GM21447 (cell line): Measurements from ENCODE around the gene PTPN12.
A peak's percentile ranks its signal among the peaks of the same experiment; 100 is the strongest.
"Not testable (repeated sequence)": the region's sequence is repeated elsewhere in the genome, so short reads cannot be mapped to it uniquely, and the experiment has no call there.

Experiments used
- ATAC-seq: cut with Tn5 transposase; IDR thresholded peaks from one replicate; pipeline ENCODE4 v1.9.1; 2021; ENCODE audit not compliant: unreplicated experiment

PTPN12 gene

DNA sequence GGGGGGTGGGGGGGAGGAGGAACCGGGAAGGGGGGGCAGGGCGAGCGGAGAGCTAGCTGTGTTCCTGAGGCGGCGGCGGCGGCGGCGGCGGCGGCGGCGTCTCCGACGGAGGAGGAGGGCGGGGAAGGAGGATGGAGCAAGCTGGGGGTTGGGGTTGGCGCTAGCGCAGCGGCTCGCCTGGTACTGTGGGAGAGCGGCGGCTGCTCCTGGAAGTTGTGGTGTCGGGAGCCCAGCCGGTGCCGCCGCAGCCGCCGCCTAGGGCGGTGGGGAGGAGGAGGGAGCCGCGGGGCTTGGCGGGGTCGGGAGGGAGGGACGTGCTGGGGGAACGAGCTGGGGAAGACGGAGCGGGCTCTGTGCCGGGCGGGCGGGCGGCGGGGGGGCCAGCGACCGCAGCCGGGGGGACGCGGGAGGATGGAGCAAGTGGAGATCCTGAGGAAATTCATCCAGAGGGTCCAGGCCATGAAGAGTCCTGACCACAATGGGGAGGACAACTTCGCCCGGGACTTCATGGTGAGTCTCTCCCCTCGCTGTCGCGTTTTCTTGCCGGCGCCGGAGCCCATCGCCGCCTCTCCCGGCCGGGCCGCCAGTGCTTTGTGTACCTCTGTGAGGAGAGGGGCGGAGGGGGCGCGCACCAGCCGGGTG, at the start of gene PTPN12:
PTPN12 (plus strand) TSS at position 160 of the 642 bp plus-strand sequence; CDS start at position 412, 252 bp downstream.
- ATAC-seq = peak; percentile 25

DNA sequence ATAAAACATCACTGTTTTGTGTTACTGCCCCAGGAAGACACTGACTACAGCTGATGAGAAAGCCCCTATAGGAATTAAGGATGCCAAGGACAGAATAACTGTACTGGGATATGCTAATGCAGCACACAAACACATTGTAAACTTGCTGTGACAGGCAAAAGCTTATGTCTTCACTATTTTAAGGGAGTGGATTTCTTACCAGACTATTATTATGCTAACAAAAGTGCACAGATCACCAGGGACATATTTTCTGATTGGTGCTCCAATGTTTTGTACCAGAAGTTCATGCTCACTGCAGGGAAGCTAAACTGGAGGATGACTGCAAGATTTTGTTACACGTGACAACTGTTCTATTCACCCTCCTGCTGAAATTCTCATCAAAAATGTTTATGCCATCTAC, 48.1 kb upstream of the PTPN12 start:
- ATAC-seq = no peak

DNA sequence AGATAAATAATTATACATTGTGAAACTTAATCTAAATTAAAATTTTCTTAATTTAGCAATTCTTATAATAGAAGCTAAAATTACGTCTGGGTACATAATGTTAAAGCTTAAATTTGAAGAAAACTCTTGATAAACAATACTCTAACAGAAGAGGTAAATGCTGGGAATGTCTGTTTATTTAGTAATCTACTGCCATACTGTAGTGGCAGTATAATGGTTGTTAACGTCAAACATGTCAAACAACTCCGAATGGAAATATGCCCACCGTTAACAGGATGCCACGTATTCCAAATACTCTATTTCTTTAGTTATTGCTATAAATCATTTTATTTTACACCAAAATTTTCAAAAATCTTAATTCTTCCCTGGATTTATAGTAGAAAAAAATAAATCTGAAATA, 40.0 kb upstream of the PTPN12 start:
- no peak for ATAC-seq

DNA sequence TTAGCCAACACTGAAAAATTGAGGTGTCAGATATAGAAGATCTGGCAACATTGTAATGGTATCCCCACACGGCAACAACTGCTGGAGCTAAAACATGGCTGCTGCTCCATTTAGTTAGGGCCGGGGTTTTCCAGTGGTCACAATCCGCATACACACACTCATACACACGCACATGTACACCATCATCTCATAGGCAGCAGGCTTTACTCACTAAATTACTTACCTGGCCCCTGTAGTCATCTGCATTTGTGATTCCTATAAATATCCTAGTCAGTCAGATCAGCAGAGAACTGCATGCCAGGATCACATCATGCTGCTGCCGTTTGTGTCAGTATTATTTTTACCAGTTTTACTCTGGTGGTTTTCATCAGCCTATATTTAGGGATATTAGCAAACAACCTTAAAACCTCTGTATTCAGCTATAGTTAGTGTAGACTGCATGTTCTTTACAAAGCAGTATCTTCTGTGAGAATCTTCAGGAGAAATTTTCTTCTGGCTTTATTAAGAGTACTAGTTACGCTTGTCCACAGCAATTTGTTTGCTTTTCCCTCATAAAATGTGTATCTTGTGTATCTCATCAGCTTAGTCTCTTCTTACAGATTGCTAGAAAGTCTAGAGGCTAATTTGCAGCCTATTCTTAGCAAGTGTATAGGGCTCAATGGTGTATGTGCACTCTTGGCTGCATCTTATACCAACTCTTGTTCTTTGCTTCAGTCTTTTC, 38.3 kb upstream of the PTPN12 start:
- ATAC-seq = no peak

DNA sequence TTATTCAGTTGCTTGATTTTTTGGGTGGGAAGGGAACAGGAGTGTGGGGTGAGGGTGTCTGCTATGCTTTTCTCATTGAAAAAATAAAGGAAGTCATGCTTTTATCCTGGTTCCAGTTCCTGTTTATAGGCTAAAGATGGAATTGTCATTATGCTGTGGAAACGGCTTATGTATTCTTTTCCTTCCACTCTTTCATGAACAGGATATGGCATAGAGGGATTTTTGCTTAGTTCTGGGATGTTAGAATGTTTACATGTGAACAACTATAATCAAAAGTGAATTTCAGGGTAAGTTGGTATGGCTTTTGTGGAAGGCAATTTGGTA, 35.9 kb upstream of the PTPN12 start:
- no peak for ATAC-seq

DNA sequence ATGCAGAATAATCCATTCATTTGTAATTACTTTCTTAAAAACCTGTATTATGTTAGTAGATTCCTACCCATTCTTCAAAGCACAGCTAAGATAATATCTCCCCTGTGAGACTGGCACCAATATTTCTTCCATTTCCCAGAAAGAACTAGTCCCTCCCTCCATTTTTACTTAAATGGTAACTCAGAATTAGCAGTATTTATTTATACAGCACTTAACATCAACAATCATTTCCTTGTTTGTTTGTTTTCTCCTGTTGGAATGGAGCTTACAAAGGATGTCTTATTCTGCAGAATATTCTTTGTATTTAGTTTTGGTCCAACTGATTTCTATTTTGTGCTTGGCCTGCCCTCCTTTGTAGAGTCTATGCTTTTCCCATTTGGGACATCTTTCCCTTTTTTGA, 32.1 kb upstream of the PTPN12 start:
- no peak for ATAC-seq

DNA sequence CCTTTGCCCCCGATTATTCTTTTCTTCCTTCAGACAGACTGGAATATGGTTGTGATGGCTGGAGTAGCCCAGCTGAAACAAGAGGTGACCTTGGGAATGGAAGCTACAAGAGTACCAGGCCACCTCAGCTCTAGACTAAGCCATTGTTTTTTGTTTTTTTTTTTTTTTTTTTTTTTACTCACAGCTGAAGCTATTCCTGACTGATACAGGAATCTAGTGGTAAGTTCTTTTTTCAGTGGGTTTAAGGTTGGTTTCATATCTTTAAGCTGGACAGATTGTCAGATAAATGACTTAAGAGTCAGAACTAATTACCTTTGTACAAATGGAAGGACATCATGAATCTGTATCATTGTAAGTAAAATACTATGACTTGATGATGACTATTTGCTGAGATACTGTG, 30.2 kb upstream of the PTPN12 start:
- no peak for ATAC-seq

DNA sequence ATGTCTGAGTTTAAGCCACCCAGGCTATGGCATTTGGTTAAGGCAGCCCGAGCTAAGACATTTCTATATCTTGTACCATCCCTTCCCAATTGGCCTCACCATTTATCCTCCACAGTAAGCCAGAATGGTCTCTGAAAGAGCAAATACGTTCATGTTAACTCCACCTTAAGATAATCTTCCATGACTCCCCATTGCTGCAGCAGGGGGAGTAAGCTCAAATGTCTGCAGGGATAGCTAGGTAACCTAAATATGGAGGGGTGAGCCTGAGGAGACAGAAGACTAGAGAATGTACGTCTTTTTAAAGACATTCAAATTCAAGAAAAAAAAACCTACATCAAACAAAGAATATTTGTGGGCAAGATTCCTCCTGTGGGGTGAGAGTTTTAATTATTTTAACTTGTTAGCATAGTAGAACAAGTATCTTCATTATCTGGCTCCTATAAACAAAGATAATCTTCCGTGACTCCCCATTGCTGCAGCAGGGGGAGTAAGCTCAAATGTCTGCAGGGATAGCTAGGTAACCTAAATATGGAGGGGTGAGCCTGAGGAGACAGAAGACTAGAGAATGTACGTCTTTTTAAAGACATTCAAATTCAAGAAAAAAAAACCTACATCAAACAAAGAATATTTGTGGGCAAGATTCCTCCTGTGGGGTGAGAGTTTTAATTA, 24.0 kb upstream of the PTPN12 start:
- not testable (repeated sequence) for ATAC-seq

DNA sequence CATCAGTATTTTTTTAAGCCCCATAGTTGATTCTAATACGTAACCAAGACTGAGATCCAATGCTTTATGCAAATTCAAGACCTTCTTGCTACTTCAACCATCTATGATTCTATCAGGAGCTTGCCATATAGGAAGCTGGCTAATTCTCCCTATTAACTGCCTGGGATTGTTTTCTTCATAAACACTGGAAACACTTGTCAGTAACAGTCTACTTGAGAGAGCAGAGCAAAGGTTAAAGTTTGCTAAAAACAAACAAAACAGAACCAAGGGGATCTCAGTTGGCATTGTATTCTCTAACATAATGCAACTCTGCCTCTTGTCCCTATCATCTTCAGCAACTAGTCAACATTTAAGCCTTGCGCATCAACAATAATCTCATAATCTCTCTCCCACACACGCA, 21.0 kb upstream of the PTPN12 start:
- ATAC-seq = no peak

DNA sequence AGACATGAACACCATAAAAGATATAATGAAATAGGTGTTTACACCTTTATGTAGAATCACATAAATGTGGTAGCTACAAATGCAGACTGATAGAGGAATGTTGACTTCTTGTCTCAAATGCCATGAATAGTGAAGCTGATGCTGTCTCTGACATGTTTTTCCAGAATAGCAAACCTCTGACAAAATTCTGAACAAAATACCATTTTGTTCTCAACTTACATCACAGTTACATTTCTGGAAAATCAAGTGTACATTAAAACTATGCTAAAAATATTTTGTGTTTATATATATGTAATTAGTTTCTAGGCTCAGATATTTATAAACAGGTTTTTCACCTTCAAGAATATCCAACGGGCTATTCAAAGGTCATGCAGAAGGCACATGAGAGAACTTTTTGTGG, 16.8 kb upstream of the PTPN12 start:
- ATAC-seq = no peak

DNA sequence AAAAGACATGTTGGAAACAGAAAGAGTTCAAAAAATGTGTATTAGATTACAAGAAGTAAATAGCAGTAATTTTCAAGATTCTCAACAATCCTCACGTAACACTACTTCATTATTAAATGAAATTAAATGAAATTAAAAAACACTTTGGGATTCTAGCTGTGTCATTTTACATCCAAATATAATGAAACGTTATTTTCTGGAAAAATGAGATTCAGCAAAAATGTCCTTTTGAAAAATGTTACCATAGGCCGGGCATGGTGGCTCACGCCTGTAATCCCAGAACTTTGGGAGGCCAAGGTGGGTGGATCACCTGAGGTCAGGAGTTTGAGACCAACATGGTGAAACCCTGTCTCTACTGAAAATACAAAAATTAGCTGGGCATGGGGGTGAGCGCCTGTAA, 15.6 kb upstream of the PTPN12 start:
- not testable (repeated sequence) for ATAC-seq

DNA sequence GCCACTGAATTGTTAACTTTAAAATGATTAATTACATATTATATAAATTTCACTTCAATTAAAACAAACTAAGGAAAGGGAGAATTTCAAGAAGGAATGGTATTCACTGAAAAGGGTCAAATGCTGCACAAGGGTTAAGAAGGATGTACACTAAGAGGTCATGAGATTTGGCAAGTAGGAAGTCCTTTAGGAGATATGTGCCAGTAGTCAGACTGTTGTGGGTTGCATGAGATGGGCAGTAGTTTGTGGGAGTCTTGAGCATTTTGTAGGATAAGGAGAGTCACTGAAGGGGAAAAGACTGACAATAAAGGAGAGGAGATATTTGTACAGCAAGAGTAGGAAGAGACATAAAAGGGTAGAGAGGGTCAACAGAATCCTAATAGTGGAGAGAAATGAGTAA, 12.4 kb upstream of the PTPN12 start:
- ATAC-seq = no peak

DNA sequence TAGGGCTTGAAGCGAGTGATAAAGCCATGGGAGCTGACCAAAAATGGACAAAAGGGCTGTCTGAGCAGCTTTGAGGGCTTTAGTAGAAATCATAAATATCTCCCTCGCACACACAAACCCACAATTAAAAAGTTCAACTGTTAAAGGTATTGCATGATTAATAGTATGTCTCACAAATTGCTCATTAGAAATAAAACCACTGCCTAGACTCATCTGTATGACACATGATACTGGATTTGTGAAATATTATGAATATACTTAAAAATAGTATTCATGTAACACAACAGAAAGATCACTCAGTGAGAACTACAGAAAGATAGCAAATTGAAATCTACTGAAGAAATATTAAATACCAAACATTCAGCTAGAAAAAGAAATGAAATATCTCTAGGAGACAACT, 11.9 kb upstream of the PTPN12 start:
- no peak for ATAC-seq

DNA sequence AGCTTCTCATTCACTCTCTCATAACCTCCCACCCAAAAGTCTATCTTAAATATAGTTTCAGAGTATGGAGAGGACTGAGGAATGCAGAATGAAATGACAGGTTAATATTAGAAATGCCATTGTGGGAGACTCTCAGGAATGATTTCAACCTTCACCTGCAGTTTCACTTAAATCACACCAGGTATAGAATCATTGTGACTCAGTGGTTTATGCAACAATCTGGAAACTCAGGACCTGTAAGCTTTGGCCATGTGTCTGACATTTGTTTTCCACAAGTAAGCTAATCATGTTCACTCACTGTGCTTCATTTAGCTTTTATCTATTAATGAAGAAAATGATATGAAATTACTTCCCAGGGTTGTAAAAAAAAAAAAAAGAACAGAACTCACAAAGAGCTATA, 8.7 kb upstream of the PTPN12 start:
- no peak for ATAC-seq

DNA sequence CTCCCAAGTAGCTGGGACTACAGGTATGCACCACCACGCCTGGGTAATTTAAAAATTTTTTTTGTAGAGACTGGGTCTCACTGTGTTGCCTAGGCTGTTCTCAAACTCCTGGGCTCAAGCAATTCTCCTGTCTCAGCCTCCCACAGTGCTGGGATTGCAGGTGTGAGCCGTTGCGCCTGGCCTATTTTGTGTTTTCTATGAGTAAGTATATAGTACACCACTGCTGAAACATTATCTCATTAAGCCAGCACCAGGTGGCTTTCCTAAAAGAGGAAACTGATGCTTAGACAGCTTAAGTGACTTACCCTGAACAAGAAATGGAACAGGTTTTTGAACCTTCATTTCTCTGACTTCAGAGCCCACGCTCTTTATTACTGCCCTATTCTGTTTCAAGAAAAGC, 7.8 kb upstream of the PTPN12 start:
- ATAC-seq = no peak

DNA sequence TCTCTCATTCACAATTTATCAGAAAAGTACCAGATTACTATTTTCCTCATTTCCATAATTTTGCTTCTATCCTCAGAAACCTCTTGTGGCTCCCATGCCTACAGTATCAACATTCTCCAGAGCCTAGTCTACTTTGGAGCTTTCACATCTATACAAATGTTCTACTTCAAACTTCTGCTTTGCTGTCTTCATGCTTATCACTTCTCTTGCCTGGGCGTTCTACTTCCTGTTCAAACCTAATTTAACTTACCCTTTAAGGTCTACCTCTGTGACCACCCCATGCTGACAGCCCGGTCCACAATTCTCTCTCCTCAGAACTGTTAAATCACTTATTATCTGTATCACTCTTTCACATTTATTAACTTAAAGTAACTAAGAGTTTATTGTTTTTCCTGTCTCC, 6.1 kb upstream of the PTPN12 start:
- ATAC-seq = no peak

DNA sequence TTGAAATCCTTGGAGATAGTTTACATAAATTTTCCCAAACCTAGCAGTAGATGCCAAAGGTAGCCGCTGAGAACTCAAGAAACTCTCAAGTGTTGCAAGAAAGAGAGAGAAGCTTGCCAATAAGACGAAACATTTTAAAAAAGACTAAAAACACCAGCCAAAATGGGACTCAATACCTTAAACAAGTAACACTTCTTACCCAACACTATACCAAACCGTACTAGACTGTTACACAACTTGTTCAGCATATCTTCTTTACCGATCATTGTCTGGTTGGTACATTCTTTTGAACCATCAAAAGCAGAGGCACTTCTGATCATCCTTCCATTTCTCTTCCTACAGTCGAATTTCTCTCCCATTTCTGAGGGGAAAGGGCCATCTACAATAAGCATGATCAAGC, 4.8 kb upstream of the PTPN12 start:
- ATAC-seq = no peak

DNA sequence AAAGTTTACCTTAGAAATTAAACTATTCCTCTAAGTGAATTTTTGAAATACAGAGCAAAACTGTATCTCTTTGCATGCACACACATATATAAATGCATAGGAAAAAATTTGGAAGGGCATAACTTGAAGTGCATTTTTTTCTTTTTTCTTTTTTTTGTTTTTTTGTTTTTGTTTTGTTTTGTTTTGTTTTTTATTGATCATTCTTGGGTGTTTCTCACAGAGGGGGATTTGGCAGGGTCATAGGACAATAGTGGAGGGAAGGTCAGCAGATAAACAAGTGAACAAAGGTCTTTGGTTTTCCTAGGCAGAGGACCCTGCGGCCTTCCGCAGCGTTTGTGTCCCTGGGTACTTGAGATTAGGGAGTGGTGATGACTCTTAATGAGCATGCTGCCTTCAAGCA, 4.4 kb upstream of the PTPN12 start:
- not testable (repeated sequence) for ATAC-seq

DNA sequence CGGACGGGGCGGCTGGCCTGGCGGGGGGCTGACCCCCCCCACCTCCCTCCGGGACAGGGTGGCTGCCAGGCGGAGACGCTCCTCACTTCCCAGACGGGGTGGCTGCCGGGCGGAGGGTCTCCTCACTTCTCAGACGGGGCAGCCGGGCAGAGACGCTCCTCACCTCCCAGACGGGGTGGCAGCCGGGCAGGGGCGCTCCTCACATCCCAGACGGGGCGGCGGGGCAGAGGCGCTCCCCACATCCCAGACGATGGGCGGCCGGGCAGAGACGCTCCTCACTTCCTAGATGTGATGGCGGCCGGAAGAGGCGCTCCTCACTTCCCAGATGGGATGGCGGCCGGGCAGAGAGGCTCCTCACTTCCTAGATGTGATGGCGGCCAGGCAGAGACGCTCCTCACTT, 3.0 kb upstream of the PTPN12 start:
- not testable (repeated sequence) for ATAC-seq

DNA sequence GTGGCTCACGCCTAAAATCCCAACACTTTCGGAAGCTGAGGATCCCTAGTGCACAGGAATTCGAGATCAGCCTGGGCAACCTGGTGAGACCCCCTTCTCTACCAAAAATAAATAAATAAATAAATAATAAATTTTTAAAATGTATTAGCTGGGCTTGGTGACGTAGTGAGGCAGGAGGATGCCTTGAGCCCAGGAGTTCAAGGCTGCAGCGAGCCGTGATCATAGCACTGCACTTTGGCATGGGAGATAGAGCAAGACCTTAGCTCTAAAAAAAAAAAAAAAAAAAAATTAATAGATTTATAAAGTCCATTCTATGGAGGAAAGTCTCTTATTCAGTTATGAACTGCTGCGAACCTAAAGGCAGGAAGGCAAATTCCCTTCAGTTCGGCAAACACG, 1.1 kb upstream of the PTPN12 start:
- ATAC-seq = no peak

DNA sequence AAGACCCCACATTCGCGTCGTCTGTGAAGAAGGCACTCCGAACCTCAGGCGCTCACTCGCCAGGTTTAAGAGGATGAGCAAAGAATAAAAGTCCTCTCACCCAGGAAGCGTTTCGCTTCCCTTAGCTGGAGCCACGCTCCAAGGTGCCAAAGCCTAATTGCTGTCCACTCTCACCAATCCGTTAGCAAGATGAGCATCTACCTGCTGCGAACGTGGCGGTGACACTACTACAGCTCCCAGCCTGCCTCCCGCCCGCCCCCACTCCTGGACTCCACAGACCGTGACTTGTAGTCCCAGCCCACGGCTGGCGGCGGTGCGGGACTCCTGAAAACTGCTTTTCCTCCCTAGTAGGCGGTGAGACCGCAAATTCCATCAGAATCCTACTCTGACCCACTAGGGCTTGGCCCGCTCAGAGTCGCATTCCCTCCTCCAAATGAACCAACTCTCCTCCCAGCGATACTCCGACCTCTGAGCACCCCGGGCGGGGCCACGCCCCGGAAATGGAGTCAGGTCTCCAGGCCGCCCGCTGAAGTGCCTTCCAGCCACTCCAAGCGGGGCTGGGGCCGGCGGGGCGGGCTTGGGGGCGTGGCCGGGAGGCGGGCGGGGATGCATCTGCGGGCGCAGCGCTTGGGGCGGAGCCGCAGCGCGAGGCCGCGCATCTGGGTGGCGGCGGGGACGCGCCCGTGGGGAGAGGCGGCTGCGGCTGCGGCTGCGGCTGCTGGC, 521 bp upstream of the PTPN12 start:
- peak; percentile 88 for ATAC-seq

DNA sequence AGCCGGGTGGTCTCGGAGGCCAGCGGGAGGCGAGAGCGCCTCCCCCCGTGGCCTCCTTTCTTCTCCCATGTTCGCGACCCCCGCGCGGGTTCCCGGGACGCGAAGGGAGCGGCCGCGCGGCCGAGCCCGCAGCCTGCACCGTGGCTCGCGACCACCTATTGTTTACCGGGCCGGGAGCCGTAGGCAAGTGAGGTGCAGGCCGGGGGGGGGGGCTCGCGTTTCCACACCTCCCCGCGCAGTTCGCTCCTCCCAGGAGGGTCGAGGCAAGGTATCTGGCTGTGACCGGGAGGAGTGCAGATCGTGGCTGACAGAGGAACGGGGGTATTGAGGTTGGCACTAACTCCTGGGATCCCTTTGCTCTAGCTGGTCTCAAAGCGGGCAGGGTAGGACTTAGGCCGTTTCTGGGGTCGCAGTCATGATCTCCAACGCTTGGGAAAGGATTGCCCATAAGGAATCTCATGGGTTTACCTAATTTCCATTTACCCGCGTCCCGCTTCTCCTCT, 734 bp downstream of the PTPN12 start:
- ATAC-seq = peak; percentile 10
